K562 (cell line): Measurements from ENCODE around the gene PEX5L.

Source experiments
- CTCF ChIP-seq, 3 experiments: IDR thresholded peaks in 2 of 3; conservative IDR thresholded peaks in 1 of 3; 2 replicates each; pipeline ENCODE4 v1.5.1; 2011 to 2012; ENCODE audit warnings: low read length in 3 of 3, mild to moderate bottlenecking in 3 of 3, control low read depth in 2 of 3, improper control_type of control experiment in 1 of 3, inconsistent platforms in 1 of 3, low read depth in 1 of 3, mixed read lengths in 1 of 3, moderate library complexity in 1 of 3; ENCODE audit not compliant: insufficient read depth in 2 of 3
- SMC3 ChIP-seq: conservative IDR thresholded peaks from 2 replicates; pipeline ENCODE4 v1.6.1; 2011; ENCODE audit warnings: low read depth, low read length, improper control_type of control experiment; ENCODE audit not compliant: insufficient read depth
- SRSF7 ChIP-seq: fragments of 200-400 bp; formaldehyde crosslinking; optimal IDR thresholded peaks from 2 replicates; pipeline ENCODE3; 2017; ENCODE audit warnings: mild to moderate bottlenecking, low read depth, low read length
- TAF1 ChIP-seq: IDR thresholded peaks from 2 replicates; pipeline ENCODE4 v1.6.1; 2011; ENCODE audit warnings: mild to moderate bottlenecking, low read length, moderate library complexity; ENCODE audit not compliant: insufficient read depth, control insufficient read depth, severe bottlenecking; ENCODE audit errors: extremely low read depth
- USF2 ChIP-seq: sonication (generic); formaldehyde crosslinking; IDR thresholded peaks from 2 replicates; pipeline ENCODE4 v1.5.0; 2020; ENCODE audit warnings: missing genetic modification reagents
- ZNF79 ChIP-seq: fragments of 250-450 bp; sonication (Bioruptor Pico); IDR thresholded peaks from 2 replicates; pipeline ENCODE4 v1.4.0; 2020; ENCODE audit warnings: low read depth, mild to moderate bottlenecking, moderate library complexity

- TF ChIP-seq SMC3, result no peak
- no peak for TF ChIP-seq ZNF79 (CRISPR knock-in tag)
- TF ChIP-seq CTCF (IDR thresholded peaks at IDR 0.05 in 2 of 3, conservative IDR thresholded peaks at IDR 0.05 in 1 of 3; ENCODE audit: insufficient read depth in 2 of 3, low read depth in 1 of 3, low read length in 3 of 3), result no peak
- TF ChIP-seq USF2 (CRISPR knock-in tag), result no peak
- no peak for TF ChIP-seq TAF1
- TF ChIP-seq SRSF7, result no peak
These were observed 199.4 kb downstream of the PEX5L start for GRCh38 chr3:179837374-179837773.
